GM18508 (cell line): ENCODE data around the gene ZNFX1.

ENCODE experiments used
- ATAC-seq: cut with Tn5 transposase; IDR thresholded peaks from one replicate; pipeline ENCODE4 v1.9.1; 2021; ENCODE audit warnings: moderate number of reproducible peaks; ENCODE audit not compliant: insufficient read depth, unreplicated experiment

The ZNFX1 gene

GRCh38 chr20:49280463-49281058 lies 2.7 kb upstream of the ZNFX1 start:
- no peak for ATAC-seq

- no peak for ATAC-seq
These were observed 2.0 kb upstream of the ZNFX1 start for GRCh38 chr20:49279677-49280462.

- ATAC-seq: no peak
These were observed 1.2 kb upstream of the ZNFX1 start for GRCh38 chr20:49278818-49279676.

GRCh38 chr20:49277786-49278035 lies 146 bp downstream of the ZNFX1 start:
- no peak for ATAC-seq

- ATAC-seq: no peak
These were observed 684 bp downstream of the ZNFX1 start for GRCh38 chr20:49276961-49277785.

- no peak for ATAC-seq
These were observed 1.5 kb downstream of the ZNFX1 start for GRCh38 chr20:49276161-49276960.

GRCh38 chr20:49275636-49276035 lies 2.2 kb downstream of the ZNFX1 start:
- no peak for ATAC-seq

- ATAC-seq: no peak
These were observed 2.6 kb downstream of the ZNFX1 start for GRCh38 chr20:49275216-49275615.

GRCh38 chr20:49273696-49274277 lies 4.1 kb downstream of the ZNFX1 start:
- ATAC-seq: no peak

- no peak for ATAC-seq
These were observed 5.2 kb downstream of the ZNFX1 start for GRCh38 chr20:49272654-49273053.

- no peak for ATAC-seq
These were observed 7.1 kb downstream of the ZNFX1 start for GRCh38 chr20:49270736-49271135.

- no peak for ATAC-seq
These were observed 7.7 kb downstream of the ZNFX1 start for GRCh38 chr20:49270177-49270576.

- no peak for ATAC-seq
These were observed 9.1 kb downstream of the ZNFX1 start for GRCh38 chr20:49268600-49269365.

GRCh38 chr20:49267327-49267726 lies 10.5 kb downstream of the ZNFX1 start:
- no peak for ATAC-seq

GRCh38 chr20:49262444-49262843 lies 15.4 kb downstream of the ZNFX1 start:
- no peak for ATAC-seq

- no peak for ATAC-seq
These were observed 16.7 kb downstream of the ZNFX1 start for GRCh38 chr20:49261173-49261572.

GRCh38 chr20:49260218-49260617 lies 17.6 kb downstream of the ZNFX1 start:
- no peak for ATAC-seq

- ATAC-seq: no peak
These were observed 18.1 kb downstream of the ZNFX1 start for GRCh38 chr20:49259799-49260198.

GRCh38 chr20:49259284-49259683 lies 18.6 kb downstream of the ZNFX1 start:
- no peak for ATAC-seq
